HG03095 (cell line): ENCODE data around the gene RNF138.
"Not testable (repeated sequence)": the region's sequence is repeated elsewhere in the genome, so short reads cannot be mapped to it uniquely, and the experiment has no call there.

Experiments
- ATAC-seq: cut with Tn5 transposase; IDR thresholded peaks from one replicate; pipeline ENCODE4 v1.9.1; 2021; ENCODE audit warnings: moderate library complexity; ENCODE audit not compliant: unreplicated experiment

RNF138 gene

GRCh38 chr18:32167980-32168730 lies 76.5 kb downstream of the RNF138 start:
- ATAC-seq: no peak

- no peak for ATAC-seq
These were observed 82.0 kb downstream of the RNF138 start for GRCh38 chr18:32173654-32174053.

GRCh38 chr18:32174719-32175118 lies 83.0 kb downstream of the RNF138 start:
- ATAC-seq: no peak

- ATAC-seq: no peak
These were observed 83.6 kb downstream of the RNF138 start for GRCh38 chr18:32175265-32175664.

GRCh38 chr18:32176745-32177144 lies 85.1 kb downstream of the RNF138 start:
- ATAC-seq: not testable (repeated sequence)

- ATAC-seq: no peak
These were observed 85.9 kb downstream of the RNF138 start for GRCh38 chr18:32177530-32177929.
